SU-DHL-6 (cell line): Measurements from ENCODE around the gene TRPM7.

Experiments
- CTCF ChIP-seq: fragments of 200-600 bp; sonication (generic); IDR thresholded peaks from one replicate; pipeline ENCODE4 v1.5.1; 2017; ENCODE audit warnings: antibody characterized with exemption, mild to moderate bottlenecking, low read length, moderate library complexity; ENCODE audit not compliant: insufficient read depth, poor library complexity, severe bottlenecking
- EZH2phosphoT487 ChIP-seq: fragments of 200-600 bp; sonication (generic), shearing (Covaris generic); conservative IDR thresholded peaks from 2 replicates; pipeline ENCODE4 v1.6.1; 2018; ENCODE audit warnings: mild to moderate bottlenecking, antibody characterized with exemption, low read length, moderate library complexity, mixed read lengths

GRCh38 chr15:50628421-50628820 is 58.2 kb downstream of the TRPM7 start:
- TF ChIP-seq CTCF (no peak), EZH2phosphoT487 (no peak)
